ENCODE measurements around the gene FGF18.

FGF18 gene

DNA sequence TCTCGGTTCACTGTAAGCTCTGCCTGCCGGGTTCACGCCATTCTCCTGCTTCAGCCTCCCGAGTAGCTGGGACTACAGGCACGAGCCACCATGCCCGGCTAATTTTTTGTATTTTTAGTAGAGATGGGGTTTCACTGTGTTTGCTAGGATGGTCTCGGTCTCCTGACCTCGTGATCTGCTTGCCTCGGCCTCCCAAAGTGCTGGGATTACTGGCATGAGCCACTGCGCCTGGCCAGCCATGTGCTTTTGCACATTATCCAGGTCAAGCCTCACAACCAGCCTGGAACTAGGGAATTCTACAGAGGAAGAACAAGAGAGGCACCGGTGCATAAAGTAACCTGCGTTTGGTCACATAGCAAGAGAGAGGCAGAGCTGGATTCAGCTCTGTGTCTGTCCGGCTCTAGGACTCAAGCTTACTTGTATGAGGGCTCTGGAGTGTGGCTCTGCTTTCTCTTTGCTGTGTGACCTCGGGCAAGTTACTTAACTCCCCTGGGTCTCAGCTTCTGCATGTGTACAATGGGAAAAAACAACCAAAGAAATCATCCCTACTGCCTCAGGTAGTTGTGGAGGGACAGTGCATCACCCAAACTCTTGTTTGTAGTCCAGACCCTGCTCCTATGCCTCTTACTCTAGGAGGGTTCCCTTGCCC is 6.3 kb downstream of the FGF18 start:
- no peak for DNase-seq

DNA sequence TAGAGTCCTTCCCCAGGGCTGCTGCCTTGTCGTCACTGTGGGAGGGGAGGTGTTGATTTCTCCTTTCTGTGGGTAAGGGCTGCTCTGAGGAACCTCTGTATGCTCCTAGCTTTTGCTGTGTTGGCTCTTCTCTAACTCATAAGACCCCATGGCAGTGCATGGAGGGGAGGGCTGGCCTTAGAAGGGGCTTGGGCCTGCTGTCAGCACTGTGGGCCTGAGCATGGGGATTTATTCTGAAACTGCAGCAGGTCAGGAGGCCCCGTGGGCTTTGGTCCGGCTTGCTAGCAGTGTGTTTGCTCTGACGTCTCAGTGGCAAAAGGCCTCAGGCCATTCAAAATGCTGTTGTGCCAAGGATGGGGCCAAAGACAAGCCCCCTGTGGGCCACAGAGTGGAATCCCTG is 6.8 kb downstream of the FGF18 start:
- DNase-seq = no peak

DNA sequence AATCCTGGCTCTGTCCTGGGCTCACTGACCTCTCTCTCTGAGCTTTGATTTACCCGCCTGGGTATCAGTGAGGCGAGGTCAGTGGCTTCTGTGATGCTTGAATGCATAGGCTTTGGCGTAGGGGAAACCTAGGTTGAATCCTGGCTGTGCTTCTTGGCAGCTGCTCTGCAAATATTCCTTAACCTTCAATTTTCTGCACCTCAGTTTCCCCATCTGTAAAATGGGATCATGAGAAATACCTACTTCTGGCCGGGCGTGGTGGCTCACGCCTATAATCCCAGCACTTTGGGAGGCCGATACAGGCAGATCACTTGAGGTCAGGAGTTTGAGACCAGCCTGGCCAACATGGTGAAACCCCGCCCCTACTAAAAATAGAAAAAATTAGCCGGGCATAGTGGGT is 7.2 kb downstream of the FGF18 start:
- no peak for DNase-seq

DNA sequence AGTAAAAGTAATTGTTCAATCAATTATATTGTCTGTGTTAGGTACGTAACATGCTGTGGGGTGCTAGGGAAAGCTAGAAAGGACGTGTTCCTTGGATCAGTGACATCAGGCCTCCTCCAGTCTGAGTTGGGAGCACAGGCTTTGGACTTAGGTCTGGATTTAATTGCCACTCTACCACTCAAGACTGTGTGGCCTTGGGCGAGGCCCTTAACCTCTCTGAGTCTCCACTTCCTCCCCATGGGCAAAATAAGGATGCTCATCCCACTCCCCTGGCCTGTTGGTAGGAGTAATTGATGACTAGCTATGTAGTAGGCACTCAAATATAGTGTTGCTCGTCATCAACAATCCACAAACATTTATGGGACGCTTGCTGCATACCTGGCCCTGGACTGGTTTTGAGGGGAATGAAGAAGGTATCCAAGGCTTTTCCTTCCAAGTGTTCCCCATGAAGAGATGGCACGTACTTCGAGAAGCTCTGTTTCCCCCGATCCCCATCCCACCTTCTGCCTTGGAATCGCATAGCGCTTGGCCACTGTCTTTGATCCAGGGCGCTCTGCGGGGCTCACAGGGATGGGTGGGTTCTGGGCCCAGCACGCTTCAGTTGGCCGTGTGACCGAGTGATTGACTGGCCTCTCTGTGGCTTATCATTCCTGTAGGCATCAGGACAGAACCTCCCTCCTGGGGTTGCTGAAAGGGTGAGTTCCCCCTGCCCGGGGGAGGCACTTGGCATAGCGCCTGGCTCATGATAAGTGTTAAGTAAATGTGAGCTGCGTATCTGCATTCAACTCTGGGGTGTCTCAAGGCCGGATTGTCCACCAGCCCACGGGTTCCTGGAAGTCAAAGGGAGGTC is 8.1 kb downstream of the FGF18 start:
- DNase-seq = no peak

DNA sequence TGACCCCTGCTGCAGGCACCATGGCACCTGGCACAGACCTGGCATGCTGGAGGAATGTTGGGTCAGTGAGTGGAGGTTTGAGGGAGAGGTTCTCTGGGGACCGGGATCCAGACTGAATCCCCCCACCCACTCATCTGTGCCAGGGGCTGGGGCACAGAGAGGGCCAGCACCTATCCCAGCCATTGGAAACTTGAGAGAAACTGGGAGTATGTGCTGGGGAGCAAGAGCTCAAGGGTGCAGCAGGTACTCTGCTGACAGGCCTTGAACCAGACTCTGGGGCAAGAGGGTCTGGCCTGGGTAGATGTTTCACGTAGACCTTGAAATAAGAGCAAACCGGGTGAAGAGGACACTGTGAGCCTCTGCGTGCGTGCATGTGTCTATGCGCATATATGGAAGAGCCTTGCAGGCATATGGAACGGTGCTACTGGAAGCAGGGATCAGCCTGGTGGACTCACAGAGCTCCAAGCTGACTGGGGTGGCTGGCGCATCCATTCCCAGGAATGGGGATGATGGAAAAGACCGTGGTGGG is 8.8 kb downstream of the FGF18 start:
- DNase-seq = no peak

DNA sequence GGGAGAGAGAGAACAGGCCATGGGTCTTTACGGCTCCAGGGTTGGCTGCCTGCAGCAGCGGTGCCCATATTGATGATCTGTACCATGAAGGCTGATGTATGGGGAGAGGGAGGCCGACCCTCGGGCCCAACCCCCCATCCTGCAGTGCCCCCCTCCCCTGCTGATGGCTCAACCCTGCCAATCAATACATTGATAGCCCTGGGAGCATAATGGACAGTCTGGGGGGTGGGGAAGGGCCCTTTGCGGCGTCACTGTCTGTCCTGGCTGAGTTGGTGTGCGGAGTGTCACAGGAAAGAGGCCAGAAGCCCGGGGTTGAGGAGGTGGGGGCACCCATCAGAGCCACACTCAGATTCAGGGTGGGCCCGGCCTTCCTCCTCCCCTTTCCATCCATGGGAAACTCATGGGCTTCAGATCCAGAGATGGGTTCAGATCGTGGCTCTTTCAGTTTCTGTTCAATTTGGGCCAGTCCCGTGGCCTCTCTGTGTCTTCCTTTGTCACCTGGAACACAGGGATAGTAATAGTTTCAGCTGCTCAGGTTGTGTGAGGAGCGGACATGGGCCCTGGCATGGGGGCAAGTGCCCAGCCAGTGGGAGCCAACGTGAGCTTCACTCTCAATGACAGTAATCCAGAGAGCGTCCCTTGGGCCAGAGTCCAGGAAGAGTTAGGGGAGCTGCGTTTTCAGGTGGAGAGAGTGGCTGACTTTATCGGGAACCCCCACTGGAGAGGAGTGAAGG is 9.5 kb downstream of the FGF18 start:
- DNase-seq = no peak

DNA sequence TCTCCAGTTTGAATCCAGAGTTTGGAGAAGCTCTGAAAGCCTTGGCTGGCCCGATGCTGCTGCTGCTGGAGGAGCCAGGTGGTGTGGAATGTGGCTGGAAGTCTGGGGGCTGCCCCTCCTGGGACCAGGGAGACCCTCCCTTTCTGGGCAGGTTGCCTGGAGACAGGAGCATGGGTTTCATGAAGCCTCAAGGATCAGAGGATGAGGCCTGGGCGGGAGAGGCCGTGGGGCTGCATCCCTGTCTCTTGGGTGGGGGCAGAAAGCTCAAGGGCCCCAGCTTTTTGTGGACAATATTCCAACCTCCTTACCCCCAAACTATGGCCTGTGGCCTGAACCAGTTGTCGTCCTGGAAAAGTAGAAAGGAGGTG is 10.1 kb downstream of the FGF18 start:
- DNase-seq = no peak

DNA sequence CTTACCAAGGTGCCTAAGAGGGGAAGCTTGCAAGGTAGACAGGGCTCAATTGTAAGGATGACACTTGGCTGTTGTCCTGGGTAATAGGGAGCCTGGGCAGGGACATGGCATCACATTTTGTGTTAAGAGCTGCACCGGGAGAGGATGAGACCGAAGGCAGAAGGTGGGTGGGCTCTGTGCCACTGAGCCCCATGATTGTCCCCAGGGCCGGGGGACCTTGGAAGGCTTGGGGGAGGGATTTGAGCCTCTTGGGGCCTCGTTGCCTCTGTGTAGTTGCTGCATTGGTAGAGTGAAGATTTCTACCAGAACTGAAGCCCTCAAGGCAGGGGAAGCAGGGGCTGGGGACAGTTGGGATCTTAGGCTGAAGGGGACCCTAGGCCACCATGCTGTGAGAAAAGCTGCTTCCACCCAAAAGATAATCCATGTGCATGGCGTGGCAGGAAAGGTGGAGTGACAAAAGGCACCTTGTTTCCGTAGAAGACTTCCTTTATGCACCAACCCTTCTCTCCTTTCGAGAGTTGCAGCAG is 11.9 kb downstream of the FGF18 start:
- DNase-seq = no peak

DNA sequence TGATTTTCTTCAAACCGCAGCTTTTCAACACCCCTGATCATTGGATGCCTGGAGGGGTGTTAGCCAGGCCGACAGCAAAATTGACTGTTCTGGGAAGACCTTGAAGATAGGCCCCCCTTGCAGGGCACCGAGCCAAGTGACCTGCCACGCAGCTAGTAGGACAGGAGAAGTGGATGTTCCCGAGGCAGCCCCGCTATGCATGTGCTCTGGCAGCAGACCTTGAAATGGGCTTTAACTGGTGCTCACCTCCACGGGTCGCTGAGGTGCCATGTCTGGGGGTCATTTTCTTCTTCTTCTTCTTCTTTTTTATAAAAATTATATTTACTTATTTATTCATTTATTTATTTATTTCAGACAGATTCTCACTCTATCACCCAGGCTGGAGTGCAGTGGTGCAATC is 12.6 kb downstream of the FGF18 start:
- DNase-seq = no peak

DNA sequence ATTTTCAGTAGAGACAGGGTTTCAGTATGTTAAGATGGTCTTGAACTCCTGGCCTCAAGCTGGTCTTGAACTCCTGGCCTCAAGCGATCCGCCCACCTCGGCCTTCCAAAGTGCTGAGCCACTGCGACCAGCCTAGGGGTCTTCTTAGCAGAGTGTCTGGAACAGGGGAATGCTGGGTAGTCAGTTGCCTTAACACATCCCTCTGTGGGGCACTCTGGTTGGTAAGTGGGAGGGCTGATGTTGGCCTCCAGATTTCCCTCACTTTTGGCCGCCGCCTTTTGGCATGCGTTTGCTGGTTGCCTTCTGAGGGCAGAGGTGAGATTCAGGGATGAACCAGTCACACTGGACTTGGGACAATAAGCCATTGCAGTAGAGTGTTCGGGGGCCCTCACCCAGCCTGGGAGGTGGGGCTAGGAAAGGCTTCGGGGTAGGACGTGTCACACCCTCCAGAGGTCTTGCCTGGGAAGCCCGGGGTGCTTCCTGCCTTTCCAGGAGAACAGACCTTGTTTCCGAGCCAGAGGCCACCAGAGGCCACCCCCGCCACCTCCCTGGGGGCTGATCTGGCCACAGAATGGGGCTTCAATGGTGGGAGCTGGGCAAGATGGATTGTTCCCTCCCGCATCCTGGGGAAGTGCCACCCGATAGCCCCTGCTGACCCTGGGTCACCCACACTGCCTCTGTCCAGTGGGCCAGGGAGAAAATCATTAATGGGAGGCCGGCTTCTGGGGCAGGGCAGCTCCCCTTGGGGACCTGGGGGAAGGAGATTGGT is 13.3 kb downstream of the FGF18 start:
- DNase-seq = no peak

DNA sequence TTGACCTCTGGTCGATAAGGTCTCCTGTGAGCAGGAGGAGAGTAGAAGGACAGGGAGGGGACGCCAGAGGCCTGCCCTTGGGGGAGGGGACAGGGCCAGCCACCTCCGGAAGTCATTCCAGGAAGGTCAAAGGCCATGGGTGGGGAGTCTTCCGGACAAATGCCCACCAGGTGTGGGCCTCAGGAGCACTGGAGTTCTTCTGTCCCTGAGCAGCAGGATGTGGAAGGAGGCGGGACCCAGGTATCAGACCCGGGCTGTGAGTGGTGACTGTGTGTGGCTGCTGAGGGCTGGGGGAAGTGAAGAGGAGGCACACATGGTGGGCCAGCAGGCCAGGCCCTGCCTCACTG is 13.9 kb downstream of the FGF18 start:
- no peak for DNase-seq

DNA sequence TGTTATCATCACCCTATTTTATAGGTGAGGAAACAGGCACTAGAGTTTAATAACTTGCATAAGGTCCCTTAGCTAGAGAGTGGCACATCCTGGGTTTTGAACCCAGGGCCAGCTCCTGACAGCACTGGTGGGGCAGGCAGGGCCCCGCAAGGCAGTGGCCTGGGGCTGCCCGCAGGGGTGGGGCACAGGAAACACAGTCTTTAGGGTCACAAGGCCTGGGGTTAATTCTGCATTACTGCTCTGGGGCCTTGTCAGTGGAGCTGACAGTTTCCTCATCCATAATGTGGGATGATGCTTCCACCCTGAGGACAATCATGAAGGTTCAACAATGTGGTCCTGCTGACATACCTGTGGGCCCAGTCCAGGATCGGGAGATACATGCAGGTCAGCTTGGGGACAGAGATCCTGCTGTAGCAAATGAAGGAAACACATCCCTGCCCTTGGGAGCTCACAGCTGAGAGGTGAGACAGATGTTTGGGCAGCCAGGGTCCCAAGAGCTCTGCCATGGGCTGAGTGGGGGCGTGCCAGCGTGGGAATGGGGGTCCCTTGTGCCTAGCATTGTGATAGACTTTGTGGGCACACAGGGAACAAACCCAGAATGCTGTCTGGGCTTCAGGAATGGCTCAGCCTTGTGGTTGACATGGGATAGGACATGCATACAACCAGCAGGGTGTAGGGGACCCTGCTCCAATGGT is 14.7 kb downstream of the FGF18 start:
- no peak for DNase-seq

DNA sequence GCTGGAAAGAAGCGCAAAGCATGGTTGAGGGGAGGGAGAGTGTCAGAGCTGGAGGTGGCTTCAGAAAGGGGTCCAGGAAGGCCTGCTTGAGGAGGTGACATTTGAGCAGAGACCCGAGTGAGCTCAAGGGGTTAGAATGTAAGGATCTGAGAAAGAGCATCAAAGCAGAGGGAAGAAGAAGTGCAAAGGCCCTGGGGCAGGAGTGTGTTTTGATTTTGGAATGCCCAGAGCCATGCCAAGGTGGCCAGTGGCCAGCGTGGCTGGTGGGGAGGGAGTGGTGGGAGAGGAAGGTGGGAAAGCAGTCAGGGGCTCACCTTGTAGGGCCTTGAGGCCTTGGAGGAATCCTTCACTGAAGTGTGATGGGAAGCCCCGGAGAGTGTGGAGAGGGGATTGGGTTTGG is 15.4 kb downstream of the FGF18 start:
- no peak for DNase-seq

DNA sequence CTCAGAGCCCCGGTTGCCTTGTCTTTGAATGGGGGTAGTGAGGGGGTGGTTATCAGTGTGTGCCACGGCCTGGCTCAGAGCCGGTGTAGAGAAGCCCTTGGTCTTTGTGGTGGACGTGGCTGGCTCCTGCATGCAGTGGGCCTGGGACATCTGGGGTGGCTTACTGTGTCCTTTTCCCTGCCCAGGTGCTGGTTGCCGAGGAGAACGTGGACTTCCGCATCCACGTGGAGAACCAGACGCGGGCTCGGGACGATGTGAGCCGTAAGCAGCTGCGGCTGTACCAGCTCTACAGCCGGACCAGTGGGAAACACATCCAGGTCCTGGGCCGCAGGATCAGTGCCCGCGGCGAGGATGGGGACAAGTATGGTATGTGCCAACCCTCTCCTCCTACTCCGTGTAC is 16.5 kb downstream of the FGF18 start:
- no peak for DNase-seq

DNA sequence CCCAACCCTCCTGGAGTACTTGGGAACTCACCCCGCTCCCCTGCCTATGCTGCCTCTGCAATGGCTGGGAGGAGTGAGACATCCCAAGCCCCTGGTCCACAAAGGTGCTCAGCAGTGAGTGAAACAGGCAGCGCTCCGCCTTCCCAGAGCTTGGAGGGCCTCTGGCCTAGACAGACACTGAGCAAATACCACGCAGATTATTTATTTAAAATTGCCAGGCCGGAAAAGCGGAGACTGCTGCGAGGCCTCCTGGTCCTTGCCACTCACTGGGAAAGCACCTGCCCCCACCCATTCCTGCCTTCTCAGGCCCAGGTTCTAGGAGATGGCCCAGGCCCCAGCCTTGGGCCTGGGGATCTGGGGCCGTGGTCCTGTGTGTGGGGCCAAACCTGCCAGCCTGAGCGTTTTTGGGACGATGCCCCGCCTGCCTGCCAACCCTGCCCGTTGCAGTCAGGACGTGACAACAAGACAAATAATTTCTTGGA is 17.4 kb downstream of the FGF18 start:
- no peak for DNase-seq

DNA sequence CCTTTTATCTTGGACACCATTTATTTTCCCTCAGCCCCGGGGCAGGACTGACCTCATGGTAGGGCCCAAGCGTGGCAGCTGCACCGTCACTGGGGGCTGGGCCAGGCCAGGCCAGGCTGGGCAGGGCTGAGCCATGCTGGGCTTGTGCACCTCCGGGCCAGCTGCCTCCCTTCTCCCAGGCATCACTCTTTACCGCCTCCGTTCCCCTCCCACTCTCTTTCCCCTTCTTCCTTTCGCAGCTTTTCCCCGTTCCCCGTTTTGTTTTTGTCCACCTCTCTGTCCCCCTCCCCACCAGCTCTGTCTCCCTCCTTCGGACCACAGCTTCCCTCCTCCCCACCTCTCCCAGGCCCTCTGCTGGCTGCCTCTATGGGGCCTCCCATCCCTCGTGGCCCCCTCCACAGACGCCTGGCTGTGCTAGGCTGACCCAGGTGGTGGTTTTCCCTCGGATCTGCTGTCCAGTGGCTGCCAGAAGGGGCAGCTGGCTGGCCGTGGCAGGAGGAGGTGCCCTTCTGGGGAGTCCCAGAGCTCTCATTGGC is 17.9 kb downstream of the FGF18 start:
- no peak for DNase-seq

DNA sequence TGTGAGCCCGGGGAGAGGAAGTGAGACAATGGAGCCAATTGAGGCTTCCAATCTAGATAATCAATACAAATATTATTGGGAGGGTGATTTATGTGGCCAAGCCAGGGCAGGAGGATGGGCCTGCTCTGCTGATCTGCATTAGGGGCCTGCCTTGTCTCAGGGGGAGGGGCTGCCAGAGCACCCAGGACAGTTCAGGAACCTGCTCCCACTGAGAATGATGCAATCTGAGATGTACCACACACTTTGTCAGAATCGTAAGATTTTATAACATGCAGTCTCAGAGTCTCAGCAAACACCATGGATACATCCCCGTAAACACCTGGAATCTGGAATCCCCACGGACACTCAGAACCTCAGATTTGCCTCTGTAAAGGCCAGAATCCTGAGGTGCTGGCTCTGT is 19.3 kb downstream of the FGF18 start:
- DNase-seq = no peak

DNA sequence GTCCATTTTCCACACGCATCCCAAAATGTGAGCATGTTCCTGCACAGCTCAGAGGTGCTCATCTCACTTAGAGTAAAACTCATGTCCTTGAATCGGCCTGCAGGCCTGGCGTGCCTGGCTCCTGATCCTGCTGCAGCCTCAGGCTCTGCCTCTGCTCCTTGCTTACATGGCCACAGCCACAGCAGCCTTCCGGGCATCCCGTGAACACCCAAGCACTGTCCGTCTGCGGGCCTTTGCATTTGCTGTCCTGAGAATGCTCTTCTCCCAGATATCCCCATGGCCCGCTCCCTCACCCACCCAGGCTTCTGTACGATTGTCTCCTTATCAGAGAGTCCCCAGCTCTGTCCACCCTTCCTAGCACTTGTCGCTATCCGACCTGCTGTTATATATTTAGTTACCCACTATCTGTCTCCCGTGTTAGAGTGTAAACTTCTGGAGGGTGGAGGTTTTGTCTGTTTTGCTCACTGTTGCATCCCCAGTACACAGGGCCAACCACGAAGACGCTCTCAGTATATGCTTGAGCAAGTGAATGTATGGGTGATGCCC is 21.9 kb downstream of the FGF18 start:
- DNase-seq = no peak

DNA sequence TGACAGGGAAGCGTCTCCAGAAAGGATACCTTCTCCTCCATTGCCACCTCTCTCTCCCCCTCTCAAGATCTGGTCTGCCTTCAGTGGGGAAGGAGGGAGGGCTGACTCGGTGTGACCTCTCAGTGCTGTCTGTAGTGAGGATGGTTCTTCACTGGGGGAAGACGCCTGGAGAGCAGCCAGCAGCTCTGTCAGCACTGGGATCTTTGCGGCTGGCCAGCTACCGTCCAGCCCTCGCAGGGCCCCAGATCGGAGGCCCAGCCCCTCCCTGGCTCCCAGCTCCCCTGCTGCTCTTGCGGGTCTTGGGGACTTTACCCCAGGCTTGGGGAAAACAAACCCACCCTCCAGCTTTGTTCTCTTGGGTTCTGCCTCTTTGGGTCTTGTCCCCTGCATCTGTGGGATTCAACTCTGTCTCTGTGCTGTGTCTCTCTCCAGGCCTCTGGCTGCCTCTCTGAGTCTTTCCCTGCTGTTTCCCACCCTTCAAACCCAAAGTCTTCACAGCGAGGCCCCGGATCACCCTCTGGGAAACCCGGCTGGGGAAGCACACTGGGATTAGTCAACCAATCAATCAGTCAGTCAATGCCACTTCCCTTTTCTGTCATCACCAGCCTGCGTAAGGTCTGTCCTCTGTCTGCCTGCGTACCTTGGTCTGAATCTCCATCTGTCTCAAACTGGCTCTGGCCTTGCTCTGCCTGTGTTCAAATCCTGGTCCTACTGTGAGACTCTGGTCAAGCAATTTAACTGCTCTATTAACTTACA is 23.0 kb downstream of the FGF18 start:
- no peak for DNase-seq

DNA sequence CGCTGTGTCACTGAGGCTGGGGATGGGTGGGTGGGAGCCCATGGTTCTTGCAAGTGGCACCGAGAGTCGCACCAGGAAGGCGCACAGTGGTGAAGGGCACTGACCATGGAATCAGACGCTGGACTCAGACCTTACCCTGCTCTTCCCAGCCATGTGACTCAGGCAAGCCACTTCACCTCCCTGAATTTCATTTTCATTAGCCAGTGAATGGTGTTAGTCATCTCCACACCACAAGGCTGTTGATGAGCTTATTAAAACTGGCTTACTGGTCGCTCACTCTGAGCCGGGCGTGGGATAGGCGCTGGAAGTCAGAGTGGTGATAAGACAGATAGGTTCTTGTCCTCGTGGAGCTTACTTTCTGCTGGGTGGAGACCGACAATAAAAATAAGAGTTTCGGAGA is 25.1 kb downstream of the FGF18 start:
- peak; percentile 17 for DNase-seq

Data from EL (cell line).